GM12873 (cell line): ENCODE measurements around the gene SLC28A1.

ENCODE experiments used
- CTCF ChIP-seq: IDR thresholded peaks from 2 replicates; pipeline ENCODE4 v1.5.1; 2012; ENCODE audit warnings: low read depth, mild to moderate bottlenecking, moderate library complexity, low read length, control low read depth; ENCODE audit not compliant: insufficient read depth; ENCODE audit errors: missing control alignments

The SLC28A1 gene

GRCh38 chr15:84913360-84913723, 28.9 kb downstream of the SLC28A1 start:
- TF ChIP-seq CTCF, result no peak

- TF ChIP-seq CTCF, result no peak
These were observed 29.9 kb downstream of the SLC28A1 start for GRCh38 chr15:84914351-84914750.

- TF ChIP-seq CTCF, result no peak
These were observed 30.6 kb downstream of the SLC28A1 start for GRCh38 chr15:84914909-84915605.

- TF ChIP-seq CTCF, result no peak
These were observed 31.1 kb downstream of the SLC28A1 start for GRCh38 chr15:84915606-84915958.

GRCh38 chr15:84917452-84917851, 33.0 kb downstream of the SLC28A1 start:
- TF ChIP-seq CTCF, result no peak

GRCh38 chr15:84919106-84919667, 34.7 kb downstream of the SLC28A1 start:
- no peak for TF ChIP-seq CTCF

- TF ChIP-seq CTCF, result no peak
These were observed 36.7 kb downstream of the SLC28A1 start for GRCh38 chr15:84921121-84921520.
